ENCODE data around the gene DDX42.

DDX42 gene, protein sequence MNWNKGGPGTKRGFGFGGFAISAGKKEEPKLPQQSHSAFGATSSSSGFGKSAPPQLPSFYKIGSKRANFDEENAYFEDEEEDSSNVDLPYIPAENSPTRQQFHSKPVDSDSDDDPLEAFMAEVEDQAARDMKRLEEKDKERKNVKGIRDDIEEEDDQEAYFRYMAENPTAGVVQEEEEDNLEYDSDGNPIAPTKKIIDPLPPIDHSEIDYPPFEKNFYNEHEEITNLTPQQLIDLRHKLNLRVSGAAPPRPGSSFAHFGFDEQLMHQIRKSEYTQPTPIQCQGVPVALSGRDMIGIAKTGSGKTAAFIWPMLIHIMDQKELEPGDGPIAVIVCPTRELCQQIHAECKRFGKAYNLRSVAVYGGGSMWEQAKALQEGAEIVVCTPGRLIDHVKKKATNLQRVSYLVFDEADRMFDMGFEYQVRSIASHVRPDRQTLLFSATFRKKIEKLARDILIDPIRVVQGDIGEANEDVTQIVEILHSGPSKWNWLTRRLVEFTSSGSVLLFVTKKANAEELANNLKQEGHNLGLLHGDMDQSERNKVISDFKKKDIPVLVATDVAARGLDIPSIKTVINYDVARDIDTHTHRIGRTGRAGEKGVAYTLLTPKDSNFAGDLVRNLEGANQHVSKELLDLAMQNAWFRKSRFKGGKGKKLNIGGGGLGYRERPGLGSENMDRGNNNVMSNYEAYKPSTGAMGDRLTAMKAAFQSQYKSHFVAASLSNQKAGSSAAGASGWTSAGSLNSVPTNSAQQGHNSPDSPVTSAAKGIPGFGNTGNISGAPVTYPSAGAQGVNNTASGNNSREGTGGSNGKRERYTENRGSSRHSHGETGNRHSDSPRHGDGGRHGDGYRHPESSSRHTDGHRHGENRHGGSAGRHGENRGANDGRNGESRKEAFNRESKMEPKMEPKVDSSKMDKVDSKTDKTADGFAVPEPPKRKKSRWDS

DNA sequence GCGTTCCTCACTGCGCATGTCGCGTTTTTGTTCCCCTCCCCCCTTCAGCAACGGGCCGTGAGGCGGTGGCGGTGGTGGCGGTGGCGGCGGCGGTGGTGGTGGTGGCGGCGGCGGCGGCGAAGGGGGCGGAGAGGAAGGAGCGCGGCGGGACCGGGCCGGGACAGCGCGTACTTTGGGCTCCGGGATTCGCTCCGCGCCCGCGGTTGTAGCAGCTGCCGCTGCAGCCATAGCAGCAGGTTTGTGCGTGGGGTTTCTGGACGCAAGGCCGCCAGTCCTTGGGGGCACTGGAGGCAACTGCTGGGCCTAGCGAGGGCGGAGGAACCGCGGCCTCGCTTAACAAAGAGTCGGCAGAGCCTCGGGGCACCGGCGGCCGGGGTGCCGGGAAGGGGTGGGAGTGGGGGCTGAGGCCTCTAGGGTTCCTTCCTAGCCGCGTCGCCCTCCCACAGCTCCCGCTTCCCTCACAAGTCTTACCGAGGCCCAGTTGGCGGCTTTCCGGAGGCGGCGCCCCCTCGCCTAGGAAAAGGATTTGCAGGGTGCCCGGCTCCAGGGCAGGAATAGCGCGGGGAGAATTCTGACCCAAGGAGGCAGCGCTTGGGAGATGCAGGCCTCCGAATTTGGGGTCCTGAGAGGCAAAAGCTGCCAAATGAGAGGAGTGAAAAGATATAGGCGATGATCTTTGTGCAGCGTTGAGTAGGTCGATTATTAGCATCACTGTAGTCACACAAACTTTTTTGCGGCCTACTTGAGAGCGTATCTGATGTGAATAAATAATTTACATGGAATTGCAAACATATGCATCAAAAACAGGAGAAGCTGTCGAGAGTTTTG lies at the start of gene DDX42:
DDX42 (plus strand) TSS at position 30 of the 828 bp plus-strand sequence. CDS start 12,880 bp downstream, outside the sequence.
- DNase-seq (ENCODE audit: low spot score): no peak

DNA sequence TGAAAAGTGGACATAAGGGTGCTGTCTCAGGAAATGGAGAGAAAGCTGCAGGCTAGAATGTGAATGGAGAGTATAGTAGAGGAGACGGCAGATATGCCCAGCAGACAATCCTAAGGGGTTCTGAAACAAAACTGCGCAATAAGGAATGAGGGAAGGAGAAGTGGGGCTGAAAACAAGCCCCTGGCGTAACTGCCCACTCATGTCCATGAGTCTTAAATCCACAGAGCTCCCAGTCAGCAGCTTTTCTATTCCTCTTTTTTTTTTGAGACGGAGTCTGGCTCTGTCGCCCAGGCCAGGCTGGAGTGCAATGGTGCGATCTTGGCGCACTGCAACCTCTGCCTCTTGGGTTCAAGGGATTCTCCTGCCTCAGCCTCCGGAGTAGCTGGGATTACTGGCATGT lies 38.3 kb upstream of the DDX42 start:
- DNase-seq (ENCODE audit: low spot score): no peak

DNA sequence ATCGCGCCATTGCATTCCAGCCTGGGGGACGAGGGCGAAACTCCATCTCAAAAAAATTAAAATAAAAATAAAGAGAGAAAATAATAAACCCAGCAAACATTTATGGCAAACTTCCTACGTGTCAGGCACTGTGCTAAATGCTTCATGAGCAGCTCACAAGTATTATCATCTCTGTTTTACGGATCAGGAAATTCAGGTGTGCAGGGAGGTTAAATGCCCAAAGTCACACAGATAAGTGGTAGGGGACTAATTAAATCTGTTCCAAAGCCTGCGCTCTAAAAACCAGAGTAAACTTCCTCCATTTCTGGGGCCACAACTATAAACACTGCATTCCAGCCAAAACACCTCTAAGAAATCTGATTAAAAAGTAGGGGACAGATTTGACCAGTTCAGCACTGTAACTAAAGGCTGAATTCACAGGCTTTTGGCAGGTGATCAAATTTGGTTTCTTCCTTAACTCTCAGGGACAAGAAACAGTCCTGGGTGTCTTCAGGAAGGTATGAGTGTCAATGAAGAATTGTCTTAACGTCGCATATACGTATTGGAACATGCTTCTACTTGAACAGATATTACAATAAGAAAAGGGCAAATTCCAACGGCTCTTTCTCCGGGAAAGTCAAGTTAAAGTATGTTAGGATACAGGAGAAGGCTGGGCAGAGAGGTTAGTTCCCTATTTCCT lies 33.4 kb upstream of the DDX42 start:
- DNase-seq (ENCODE audit: low spot score): no peak

DNA sequence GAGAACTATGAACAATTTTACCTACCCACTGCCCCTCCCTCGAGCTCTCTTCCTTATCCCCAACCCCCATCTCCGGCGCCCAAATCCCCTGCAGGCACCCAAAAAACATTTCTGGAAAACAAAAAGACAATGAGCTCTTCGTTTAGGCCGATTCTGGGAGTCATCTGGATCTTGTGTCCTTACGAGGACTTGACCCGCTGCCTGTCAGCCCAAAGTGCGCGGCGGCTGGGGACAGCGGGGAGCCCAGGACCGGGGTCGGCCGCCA lies 32.9 kb upstream of the DDX42 start:
- no peak for DNase-seq (ENCODE audit: low spot score)

DNA sequence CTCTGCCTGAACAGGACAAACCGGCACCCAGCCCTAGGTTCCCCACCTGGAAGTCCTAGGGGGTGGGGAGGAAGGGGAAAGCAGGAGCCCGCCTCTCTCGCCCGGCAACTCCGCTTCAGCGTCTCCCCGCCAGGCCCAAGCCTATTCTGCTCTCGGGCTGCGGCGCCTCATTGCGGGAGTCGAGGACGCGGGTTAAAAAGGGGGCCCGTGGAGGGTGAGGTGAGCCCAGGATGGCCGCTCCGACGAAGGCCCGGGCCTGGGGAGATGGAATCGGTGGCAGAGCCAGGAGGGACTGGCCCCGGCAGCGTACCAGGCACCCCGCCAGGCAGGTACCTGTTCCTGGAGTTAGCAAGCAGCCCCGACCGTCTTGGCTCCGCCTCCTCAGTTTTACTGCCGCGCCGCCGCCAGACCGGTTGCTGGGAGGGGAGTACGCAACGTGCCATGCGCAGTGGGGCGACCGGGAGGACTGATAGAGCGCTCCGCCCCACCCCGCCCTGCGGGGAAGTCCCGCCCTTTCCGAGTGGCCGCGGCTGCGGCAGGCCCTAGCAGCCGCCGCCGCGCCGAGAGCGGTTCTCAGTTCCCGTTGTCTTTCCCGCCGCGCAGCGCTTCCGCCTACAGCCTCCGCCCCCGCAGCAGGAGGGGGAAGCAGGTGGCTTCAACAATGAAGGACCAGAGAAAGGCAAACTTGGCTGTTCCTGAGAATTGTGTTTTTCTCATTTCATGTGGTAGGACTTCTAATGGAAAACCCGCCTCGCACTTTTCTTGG lies 32.4 kb upstream of the DDX42 start, which contains the start of gene STRADA:
STRADA (minus strand) TSS at position 392 of the 766 bp plus-strand sequence. CDS start 13,430 bp downstream, outside the sequence.
- peak; percentile 98 for DNase-seq (ENCODE audit: low spot score)

DNA sequence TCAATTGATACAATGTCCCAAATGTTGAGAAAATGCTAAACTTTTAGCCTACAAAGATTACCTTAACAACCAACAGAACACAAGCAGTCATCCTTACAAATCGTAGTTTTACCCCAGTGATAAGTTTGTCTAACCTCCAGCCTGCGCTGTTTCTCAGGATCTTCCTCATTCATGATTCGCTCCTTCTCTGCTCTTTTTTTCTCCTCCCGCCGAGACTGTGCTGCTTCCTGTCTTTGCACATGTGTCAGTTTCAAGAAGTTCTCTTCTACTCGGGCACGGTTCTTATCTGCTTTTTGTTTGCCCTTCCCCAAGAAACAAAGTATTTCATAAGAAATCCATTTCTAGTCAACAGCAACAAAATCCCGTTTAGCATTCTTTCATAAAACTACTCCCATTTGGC lies 22.2 kb upstream of the DDX42 start:
- DNase-seq (ENCODE audit: low spot score): peak; percentile 29

DNA sequence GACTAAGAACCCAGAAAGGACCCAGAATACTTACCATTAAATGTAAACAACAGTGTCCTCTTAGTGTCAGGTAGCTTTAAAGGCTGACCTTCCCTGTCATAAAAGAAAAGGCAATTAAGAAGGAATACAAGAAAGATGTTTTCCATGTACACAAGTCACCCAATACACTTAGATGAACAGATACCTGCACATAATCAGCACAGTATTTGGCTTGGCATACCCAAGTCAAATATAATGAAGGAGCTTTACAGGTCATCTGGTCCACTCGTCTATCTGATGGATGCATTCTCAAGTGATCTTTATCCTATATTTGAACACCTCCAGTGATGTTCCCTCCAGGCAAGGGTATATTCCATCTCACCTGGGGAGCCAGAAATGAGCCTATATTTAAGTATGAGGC lies 21.3 kb upstream of the DDX42 start:
- DNase-seq (ENCODE audit: low spot score): no peak

DNA sequence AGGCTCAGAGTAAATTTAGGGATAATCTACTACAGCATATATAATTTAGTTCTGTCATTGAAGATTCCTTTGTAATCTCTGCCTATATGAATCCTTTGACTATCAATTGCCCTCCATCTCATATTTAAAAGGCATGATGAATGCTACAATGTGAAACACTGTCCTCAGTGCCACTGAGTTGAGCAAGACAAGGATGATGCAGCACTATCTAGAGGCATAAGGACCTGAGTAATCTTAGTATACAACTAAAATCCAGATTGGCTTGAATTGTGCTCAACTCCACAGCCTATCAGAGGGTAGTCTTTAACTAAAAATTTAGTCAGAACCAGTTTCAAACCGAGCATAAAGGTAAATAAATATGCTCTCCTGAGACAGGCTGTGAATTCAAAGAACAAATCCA lies 20.8 kb upstream of the DDX42 start:
- DNase-seq (ENCODE audit: low spot score): no peak

DNA sequence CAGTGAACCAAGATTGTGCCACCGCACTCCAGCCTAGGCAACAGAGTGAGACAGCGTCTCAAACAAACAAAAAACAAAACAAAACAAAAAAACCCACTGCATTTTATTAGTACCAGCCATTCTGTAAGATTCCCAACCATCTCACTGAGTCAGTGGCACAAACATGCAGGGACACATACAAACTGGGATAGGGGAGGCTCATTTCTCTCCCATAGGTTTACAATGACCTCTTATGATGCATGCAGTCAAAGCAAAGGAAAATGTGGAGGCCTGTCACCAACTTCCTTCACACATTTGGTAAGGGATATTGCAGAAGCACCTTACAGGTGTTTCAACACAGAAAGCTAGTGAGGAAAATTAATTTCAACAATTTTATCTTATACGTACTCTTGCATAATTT lies 19.9 kb upstream of the DDX42 start:
- no peak for DNase-seq (ENCODE audit: low spot score)

DNA sequence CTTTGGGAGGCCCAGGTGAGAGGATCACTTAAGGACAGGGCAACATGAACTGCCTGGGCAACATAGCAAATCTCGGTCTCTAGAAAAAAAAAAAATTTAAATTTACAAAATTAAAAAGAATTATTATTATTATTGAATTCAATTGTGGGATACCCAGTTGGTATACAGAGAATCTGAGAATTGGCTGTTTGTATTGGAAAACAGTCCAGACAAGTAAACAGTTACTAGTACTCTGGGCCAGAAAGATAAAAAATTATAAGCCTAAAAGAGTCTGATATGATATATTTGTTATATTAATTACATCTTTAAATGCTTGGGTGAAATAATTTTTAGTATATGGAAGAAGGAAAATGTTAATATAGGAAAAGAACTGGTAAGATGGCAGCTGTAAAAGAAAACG lies 15.5 kb upstream of the DDX42 start:
- no peak for DNase-seq (ENCODE audit: low spot score)

DNA sequence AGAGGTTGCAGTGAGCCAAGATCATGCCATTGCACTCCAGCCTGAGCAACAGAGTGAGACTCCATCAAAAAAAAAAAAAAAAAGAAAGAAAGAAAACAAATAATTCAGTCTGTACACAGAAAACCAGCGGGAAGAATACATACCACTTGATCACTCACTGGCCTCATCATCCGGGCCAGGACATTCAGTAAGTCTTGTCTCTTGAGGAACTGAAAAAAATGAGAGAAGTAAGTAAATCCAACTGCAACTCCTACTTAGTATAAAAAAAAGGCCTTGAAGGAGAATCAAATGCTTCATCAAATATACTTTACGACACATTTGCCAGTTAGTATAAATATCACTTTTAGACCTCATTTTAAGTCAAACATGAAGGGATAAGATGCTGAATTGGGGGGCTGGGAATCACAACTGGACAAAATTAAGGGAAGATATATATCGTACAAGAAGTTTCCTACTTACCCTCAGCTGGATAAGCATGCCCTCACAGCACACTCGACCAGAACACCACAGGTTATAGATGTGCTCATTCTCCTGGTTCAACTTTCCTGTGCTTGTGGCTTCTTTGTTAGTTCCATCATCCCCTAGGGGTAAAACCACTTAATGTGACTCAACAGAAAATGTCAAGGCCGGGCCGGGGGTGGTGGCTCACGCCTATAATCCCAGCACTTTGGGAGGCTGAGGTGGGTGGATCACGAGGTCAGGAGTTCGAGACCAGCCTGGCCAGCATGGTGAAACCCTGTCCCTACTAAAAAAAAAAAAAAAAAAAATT lies 13.0 kb upstream of the DDX42 start:
- DNase-seq (ENCODE audit: low spot score): no peak

DNA sequence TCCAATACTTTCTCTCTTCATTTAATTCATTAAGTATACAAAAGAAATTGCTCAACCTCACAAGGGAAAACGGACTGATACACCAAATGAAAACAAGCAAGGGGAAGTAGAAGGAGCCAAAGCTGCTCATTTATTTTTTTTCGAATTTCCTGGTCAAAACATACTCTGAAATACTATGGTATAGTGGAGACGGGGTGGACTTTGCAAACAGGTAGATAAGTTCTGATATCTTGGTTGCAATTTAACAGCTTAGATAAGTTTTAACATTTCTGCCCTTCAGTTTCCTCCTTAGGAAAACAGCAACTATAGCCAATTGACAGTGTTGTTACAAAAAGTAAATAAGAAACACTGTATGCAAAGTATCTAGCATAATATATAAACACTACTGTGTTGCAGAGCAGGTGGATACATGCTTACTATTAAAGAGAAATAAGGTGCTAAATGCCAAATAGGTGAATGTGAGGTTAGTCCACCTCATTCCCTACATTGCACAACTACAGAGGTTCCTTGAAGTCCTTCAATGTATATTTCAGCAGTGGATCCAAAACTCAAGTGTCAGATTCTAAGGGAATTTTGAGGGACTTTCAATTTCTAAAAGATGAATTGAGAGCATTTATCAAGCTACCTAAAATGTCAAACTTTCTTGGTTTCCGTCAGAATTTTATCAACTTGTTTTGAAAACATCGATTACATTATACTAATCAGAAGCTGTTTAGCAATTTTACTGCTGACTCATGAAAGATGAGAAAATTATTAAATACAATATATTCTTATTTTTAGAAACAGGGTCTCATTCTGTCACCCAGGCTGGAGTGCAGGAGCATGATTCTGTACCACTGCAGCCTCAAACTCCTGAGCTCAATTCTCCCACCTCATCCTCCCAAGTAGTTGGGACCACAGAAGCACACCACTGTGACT lies 11.6 kb upstream of the DDX42 start:
- no peak for DNase-seq (ENCODE audit: low spot score)

DNA sequence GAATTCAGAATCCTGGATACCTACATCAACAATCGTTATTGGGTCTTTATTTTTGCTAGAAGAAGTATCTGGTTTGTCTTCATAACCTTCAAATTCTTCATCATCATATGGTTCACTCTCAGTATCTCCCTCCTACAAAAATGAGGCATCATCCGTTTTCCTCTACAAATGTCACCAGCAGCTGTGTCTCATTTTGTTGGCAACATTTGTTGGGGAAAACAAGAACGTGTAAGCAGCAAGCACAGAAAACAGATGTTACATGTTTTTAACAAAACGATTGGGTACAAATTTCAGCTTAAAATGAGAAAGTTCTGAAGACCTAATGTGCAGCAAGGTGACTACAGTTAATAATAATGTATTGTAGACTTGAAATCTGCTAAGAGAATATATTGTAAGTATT lies 9.3 kb upstream of the DDX42 start:
- no peak for DNase-seq (ENCODE audit: low spot score)

DNA sequence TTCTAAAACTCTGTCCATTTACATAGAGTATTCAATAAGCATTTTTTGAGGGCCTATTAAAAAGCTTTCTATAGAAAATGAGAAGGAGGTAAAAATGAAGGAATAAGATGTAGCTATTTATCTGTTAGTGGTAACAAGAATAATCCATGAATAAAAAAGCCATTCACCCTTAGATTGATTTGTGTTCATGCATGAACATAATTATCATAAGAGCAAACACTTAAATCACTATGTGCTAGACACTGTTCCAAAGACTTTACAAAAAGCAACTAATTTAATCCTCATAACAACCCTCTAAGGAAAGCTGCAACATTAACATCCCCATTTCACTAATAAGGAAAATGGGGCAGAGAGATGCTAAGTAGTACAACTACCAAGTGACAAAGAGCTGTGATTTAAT lies 7.2 kb upstream of the DDX42 start:
- no peak for DNase-seq (ENCODE audit: low spot score)

DNA sequence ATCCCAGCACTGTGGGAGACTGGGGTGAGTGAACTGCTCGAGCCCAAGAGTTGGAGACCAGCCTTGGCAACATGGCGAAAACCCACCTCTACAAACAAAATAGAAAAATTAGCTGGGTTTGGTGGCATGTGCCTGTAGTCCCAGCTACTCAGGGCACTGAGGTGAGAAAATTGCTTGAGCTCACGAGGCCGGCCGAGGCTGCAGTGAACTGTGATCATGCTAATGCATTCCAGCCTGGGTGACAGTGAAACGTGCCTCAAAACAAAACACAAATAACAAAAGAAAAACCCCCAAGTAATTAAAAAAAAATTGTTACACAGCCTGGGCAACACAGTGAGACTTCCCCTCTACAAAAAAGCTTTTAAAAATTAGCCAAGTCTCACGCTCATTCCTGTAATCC lies 5.5 kb upstream of the DDX42 start:
- no peak for DNase-seq (ENCODE audit: low spot score)

DNA sequence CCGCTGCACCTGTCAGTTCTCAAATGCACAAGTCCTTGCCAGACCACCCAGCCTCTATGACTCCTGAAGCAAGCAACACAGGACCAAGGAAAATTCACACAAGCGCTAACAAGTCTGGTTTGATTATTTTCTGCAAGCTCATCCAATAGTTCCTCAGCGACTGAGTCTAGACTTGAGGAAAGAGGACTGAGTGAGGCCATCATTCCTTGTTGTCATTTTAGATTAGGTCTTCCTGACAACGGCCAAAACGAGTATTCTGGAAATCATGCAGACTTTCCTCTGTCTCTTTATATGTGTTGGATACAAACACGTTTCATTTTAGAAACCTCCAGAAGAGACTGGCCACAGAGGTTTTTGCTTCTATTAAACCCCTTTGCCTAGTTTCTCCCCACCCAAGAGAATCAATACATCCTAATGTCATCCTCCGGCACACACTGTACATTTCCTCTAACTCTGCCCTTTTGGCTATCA lies 1.1 kb upstream of the DDX42 start:
- no peak for DNase-seq (ENCODE audit: low spot score)

DNA sequence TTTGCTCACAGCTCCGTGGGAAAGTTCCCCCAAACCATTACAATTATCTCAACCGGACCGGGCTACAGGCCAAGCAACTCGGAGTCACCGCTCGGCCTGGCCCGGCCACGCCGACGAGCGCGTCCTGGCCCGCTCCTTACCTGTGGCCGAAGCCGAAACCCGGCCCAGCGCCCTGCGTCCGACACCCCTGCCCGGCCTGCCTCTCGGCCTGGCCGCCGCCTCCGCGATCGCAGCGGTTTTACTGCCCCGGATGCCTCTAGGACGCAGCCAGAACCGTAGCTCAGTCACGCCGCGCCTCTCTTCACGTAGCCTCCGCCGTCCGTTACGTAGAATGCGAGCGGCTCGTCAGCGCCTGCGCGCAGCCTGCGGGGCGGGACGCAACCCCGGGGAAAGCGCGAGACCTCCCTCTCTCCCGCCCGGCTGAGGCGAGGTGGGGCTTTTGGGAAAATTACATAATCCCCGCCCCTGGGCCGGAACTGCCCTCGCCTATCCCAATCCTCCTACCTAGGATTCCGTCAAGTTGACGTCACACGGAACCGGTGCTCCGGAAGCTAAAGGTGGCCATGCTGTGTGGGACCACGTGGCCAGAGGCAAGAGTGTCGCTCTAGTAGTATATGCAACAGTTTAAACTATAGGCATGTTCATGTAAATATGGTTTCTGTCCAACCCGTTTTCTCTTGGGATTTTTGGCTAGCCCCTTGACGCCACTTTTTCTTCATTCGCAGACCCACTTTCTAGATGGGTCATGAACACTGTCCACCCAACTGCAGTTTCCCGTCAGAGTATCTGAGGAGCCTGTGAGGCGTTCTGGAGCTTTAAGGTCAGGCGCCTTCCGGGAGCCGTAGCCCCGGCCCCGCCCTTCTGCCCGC lies 464 bp upstream of the DDX42 start, which contains the start of gene CCDC47:
CCDC47 (minus strand) TSS at position 326 of the 869 bp plus-strand sequence. CDS start 7,422 bp downstream, outside the sequence.
- peak; percentile 99 for DNase-seq (ENCODE audit: low spot score)

DNA sequence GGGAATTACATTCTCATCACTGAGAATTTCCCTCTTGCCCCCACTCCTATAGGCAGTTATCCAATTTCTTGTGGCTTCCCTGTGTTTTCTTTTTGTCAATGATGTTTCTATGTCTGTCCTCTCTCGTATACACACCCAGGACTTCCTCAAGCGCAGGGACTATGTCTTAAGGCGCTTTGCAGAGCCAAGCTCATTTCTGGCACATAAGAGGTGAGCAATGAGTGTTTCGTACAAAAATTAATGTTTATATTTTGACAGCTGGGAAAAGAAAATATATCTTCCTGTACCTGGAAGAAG lies 947 bp downstream of the DDX42 start:
- no peak for DNase-seq (ENCODE audit: low spot score)
